IgD-negative memory B cell (primary cell): ENCODE results near the gene ADGRG1. TPM values are rescaled to one million over a fixed set of nuclear protein-coding genes. Genes with fewer than 3 reads are reported as not detected.

Experiments
- H3K27ac Mint-ChIP-seq, 3 donors: one replicate each; pipeline ENCODE4 v1.8.0; 2020 to 2022; ENCODE audit warnings: mild to moderate bottlenecking in 3 of 3, mixed read lengths in 3 of 3, moderate library complexity in 1 of 3
- H3K27me3 Mint-ChIP-seq: one replicate; pipeline ENCODE4 v1.8.0; 2021; ENCODE audit warnings: mixed read lengths
- H3K36me3 Mint-ChIP-seq: one replicate; pipeline ENCODE4 v1.8.0; 2020; ENCODE audit warnings: mild to moderate bottlenecking, mixed read lengths
- H3K4me1 Mint-ChIP-seq, 3 donors: one replicate each; pipeline ENCODE4 v1.8.0; 2020 to 2022; ENCODE audit warnings: mixed read lengths in 3 of 3, mild to moderate bottlenecking in 1 of 3
- H3K4me3 Mint-ChIP-seq, 4 donors: one replicate each; pipeline ENCODE4 v1.8.0; 2020 to 2022; ENCODE audit warnings: mild to moderate bottlenecking in 4 of 4, mixed read lengths in 4 of 4, moderate library complexity in 3 of 4
- H3K9me3 Mint-ChIP-seq, 3 donors: one replicate each; pipeline ENCODE4 v1.8.0; 2020 to 2021; ENCODE audit warnings: mixed read lengths in 3 of 3, mild to moderate bottlenecking in 1 of 3
- polyA plus RNA-seq: library from polyadenylated mRNA; unstranded; fragments of 300-500 nt; fragmentation: Illumina TruSeq; gene quantifications from one replicate; pipeline ENCODE4 v1.2.3, GENCODE V29; 2021

The ADGRG1 gene
- polyA plus RNA-seq, 1 donor from 2014 or later = 10.3 TPM

DNA sequence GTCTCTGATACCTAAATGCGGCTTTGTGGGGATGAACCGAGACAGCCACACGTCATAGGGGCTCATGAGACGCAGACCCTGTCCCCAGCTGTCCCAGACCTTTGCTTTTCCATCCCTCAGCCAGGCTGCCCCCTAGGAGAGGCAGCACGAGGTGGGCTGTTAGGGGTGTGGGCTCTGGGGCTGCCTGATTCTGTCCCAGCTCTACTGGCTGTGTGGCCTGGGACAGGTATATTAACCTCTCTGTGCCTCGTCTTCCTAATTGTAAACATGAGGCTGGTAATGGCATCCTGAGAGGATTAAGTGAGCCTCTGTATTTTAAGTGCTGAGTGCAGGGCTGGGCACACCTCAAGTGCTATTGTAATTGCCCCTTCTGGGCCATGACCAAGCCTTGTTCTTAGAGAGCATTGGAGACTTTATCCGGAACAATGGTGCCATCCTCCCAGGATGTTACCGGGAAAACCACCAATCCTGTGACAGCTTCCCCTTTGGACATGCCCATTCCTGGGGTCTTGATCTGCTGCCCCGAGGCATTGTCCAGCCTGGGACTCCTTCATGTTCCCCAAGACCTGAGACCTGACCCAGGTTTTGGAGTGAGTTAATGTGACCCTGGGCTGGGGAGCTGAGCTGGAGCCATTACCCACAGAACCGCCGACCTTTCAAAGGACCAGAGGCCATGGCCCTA is 5.1 kb downstream of the ADGRG1 start:
- no peak overlapping the region for H3K27ac Mint-ChIP-seq

DNA sequence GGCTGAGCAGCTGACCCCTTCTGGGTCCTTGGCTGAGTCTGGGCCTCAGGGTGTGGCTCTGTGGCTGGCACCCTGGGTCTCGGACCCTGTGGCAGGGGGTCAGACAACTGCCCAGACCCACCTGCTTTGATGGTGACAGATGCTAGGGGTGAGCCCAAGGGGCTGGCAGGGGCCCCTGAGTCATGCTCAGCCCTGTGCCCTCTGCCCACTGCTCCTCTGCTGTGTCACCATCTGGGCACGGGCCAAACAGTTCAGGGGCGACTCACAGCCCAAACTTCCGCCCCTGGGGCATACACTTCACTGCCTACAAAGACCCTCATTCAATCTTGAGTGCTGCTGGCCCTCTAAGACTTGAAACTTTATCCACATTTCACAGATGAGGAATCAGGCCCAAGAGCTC is 5.7 kb downstream of the ADGRG1 start:
- Mint-ChIP-seq H3K9me3 (no peaks in the 10 kb centered on the region), H3K27me3 (peaks cover 33% of the 10 kb centered on the region), H3K36me3 (peaks cover 2% of the 10 kb centered on the region), H3K4me3 (no peak overlapping the region), H3K27ac (no peak overlapping the region), H3K4me1 (no peaks in the 10 kb centered on the region)

More for the DNA sequence above, 5.1 kb downstream of the ADGRG1 start:
- Mint-ChIP-seq H3K4me3 (no peak overlapping the region), H3K9me3 (no peaks in the 10 kb centered on the region), H3K4me1 (no peaks in the 10 kb centered on the region), H3K27me3 (peaks cover 39% of the 10 kb centered on the region), H3K36me3 (peaks cover 2% of the 10 kb centered on the region)

DNA sequence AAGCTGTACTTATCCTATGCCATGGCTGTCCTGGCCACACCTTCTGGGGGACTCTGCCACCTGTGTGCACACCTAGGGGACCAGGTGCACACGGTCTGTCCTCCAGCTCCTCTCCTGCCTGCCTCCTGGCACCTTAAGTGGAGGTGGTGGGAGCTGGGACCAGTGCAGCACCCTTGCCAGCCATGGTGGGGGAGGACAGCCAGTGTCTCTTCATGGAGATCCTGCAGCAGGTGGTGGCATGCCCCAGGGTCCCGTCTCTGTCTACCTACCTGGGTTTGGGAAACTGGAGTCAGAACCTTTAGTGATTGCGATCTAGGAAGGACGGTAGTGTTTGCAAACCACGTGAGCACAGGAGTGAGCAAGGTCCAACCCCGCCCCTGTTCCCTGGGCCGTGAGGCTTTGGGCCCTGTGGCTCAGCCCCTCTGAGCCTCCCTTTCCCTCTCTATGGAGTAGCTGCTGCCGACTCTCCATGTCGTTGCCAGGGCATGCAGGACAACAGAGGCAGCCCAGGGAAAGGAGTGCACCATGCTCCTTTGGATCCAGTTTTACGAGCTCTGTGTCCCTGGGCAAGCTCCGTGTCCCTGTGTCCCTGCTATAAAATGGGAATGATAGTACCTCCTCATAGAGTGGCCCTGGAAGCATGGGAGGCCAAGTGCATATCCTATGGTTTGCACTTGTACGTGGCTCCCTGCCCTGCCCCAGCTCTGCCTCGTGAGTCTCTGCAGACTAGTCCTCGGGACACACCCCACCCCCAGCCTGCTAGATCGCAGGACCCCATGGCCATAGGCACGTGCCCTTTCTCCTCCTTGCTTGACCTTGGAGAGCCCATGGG is 7.1 kb downstream of the ADGRG1 start:
- Mint-ChIP-seq H3K27me3 (peaks cover 30% of the 10 kb centered on the region), H3K4me3 (no peak overlapping the region)

GRCh38 chr16:57636184-57636583 is 7.8 kb downstream of the ADGRG1 start:
- Mint-ChIP-seq H3K27me3 (peaks cover 27% of the 10 kb centered on the region), H3K36me3 (peaks cover 2% of the 10 kb centered on the region), H3K9me3 (no peaks in the 10 kb centered on the region), H3K27ac (peak overlapping the region in 2 of 3 donors; percentile 27 to 40), H3K4me3 (no peak overlapping the region), H3K4me1 (peaks cover 0 to 1% (median 0%) of the 10 kb centered on the region in 3 donors)

More for the DNA sequence above, 7.1 kb downstream of the ADGRG1 start:
- no peaks in the 10 kb centered on the region for H3K4me1 Mint-ChIP-seq
- peaks cover 2% of the 10 kb centered on the region for H3K36me3 Mint-ChIP-seq
- no peaks in the 10 kb centered on the region for H3K9me3 Mint-ChIP-seq
- H3K27ac Mint-ChIP-seq = peak overlapping the region in 1 of 3 donors; percentile 27

DNA sequence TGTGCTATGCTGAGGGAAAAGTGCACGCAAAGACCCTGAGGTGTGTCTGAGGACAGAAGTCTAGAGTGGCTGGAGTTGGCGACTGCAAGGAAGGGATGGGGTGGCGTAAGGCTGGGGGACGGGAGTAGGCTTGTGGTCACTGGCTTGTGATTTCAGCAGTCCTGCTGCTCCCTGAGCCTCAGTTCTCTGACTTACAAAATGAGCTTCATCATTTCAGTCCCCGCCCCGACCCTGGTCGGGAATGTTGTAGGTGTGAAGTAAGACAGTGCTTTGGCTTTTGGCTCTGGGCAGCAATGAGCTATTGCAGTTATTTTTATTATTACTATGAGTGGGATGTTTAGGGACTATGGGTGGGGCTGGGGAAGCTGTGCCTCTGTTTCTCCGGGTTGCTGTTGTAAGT is 8.6 kb downstream of the ADGRG1 start:
- H3K27me3 Mint-ChIP-seq = peaks cover 26% of the 10 kb centered on the region
- peaks cover 0 to 1% (median 0%) of the 10 kb centered on the region in 3 donors for H3K4me1 Mint-ChIP-seq

GRCh38 chr16:57637424-57637823 is 9.0 kb downstream of the ADGRG1 start:
- Mint-ChIP-seq H3K27ac (no peak overlapping the region), H3K9me3 (no peaks in the 10 kb centered on the region), H3K4me1 (peaks cover 0 to 1% (median 0%) of the 10 kb centered on the region in 3 donors), H3K36me3 (peaks cover 2% of the 10 kb centered on the region), H3K4me3 (no peak overlapping the region), H3K27me3 (peaks cover 28% of the 10 kb centered on the region)

More for the DNA sequence above, 8.6 kb downstream of the ADGRG1 start:
- Mint-ChIP-seq H3K9me3 (no peaks in the 10 kb centered on the region), H3K36me3 (peaks cover 2% of the 10 kb centered on the region), H3K4me3 (no peak overlapping the region), H3K27ac (no peak overlapping the region)

GRCh38 chr16:57637965-57638364 is 9.5 kb downstream of the ADGRG1 start:
- Mint-ChIP-seq H3K36me3 (peaks cover 2% of the 10 kb centered on the region), H3K27ac (no peak overlapping the region), H3K27me3 (peaks cover 28% of the 10 kb centered on the region)

DNA sequence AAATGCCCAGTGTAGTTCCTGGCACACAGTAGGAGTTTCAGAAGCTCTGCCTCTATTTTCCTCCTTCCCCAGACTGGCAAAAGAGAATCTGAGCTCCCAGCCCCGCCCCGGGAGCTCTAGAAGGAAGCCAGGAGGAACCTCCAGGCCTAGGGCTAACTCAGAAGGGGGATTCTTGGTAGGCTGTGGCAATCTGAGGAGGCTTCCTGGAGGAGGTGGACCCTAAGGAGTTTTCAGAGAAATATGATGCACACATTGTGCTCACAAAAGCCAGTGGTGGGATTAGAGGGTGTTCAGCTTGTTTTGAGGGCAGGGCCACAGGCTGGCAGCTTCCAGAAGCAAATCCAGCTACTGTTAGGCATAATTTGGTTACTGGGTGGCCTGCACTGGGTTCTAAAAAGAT is 10.0 kb downstream of the ADGRG1 start:
- Mint-ChIP-seq H3K4me3 (no peak overlapping the region), H3K36me3 (peaks cover 2% of the 10 kb centered on the region), H3K9me3 (no peaks in the 10 kb centered on the region), H3K4me1 (peaks cover 0 to 1% (median 0%) of the 10 kb centered on the region in 3 donors), H3K27ac (no peak overlapping the region), H3K27me3 (peaks cover 28% of the 10 kb centered on the region)

More at GRCh38 chr16:57637965-57638364, 9.5 kb downstream of the ADGRG1 start:
- Mint-ChIP-seq H3K4me3 (no peak overlapping the region), H3K9me3 (no peaks in the 10 kb centered on the region), H3K4me1 (peaks cover 0 to 1% (median 0%) of the 10 kb centered on the region in 3 donors)

DNA sequence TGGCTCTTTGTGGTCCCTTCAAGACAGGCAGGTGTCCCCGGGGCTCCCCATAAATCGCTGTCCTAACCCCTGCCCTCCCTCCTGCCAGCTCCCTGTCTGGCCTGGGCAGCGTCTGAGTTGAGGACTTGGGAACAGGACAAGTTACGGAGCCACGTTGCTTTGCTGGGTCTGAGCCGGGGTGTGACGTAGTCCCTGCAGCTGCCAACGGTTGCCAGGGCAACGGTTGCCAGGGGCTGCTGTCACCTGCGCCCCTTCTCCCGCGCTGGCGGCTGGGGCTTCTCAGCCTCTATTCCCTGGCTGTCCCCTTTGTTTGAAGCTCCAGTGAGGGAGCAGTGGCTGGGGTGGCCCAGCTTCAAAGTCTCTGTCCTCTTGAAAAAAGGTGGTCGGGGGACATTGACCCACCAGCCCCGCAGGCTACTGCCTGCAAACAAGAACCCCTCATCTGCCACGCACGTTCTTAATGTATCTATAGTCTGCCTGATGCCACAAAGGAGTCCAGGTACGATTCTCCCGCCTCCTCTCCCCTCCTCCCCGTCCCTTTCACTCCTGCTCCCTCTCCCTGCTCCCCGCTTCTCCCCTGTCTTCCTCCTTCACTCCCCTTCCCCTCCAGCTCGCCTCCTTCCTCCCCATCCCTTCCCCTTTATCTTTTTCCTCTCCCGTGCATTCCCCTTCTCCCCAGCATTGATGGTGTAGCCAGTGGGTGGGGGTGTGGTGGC is 10.9 kb downstream of the ADGRG1 start:
- Mint-ChIP-seq H3K9me3 (no peaks in the 10 kb centered on the region), H3K4me1 (peaks cover 0 to 1% (median 0%) of the 10 kb centered on the region in 3 donors), H3K36me3 (peaks cover 2% of the 10 kb centered on the region), H3K27ac (no peak overlapping the region), H3K27me3 (peaks cover 28% of the 10 kb centered on the region), H3K4me3 (no peak overlapping the region)

DNA sequence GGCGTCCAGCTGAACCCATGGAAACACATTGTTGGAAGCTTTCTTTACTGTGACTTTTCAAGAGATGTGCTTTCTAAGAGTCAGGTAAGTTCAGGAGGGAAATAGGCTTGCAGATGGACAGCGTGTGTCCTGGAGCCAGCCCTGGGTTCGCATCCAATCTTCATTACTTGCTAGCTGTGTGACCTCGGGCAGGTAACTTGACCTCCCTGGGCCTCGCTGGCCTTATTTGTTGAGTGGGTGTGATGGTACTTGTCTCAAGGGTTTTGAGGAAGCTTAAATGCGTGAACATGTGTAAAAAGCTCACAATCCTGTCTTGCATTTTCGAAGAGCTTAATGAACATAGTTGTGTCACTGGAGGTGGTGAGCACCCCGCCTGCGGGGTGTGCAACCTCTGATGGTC is 11.8 kb downstream of the ADGRG1 start:
- no peaks in the 10 kb centered on the region for H3K9me3 Mint-ChIP-seq
- H3K36me3 Mint-ChIP-seq = peaks cover 2% of the 10 kb centered on the region
- no peak overlapping the region for H3K27ac Mint-ChIP-seq
- H3K4me3 Mint-ChIP-seq = no peak overlapping the region
- peaks cover 25% of the 10 kb centered on the region for H3K27me3 Mint-ChIP-seq
- peaks cover 0 to 1% (median 0%) of the 10 kb centered on the region in 3 donors for H3K4me1 Mint-ChIP-seq

DNA sequence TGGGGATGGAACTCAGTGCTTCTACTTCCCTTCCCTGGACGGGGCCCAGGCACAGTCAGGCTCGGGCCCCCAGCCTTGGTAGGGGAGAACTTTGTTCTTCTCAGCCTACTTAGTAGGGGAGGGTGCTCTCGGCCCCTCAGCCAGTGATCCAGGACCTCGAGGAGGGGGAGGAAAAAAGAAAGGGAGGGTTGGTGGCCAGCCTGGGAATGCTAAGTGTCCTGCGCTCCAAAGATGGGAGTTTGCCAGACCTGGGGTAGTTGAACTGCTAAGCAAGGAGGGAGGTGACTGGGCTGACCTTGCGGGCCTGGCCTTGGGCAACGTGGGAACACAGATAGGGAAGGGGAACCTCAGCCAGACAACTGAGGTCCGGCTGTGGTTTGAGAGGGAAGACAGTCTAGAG is 12.2 kb downstream of the ADGRG1 start:
- peaks cover 2% of the 10 kb centered on the region for H3K36me3 Mint-ChIP-seq
- peaks cover 24% of the 10 kb centered on the region for H3K27me3 Mint-ChIP-seq
- H3K4me3 Mint-ChIP-seq = no peak overlapping the region
- no peaks in the 10 kb centered on the region for H3K9me3 Mint-ChIP-seq
- H3K27ac Mint-ChIP-seq = peak overlapping the region in 1 of 3 donors; percentile 25
- peaks cover 0 to 1% (median 0%) of the 10 kb centered on the region in 3 donors for H3K4me1 Mint-ChIP-seq

GRCh38 chr16:57642160-57643135 is 14.0 kb downstream of the ADGRG1 start:
- Mint-ChIP-seq H3K4me1 (peaks cover 0 to 6% (median 4%) of the 10 kb centered on the region in 3 donors), H3K36me3 (no peaks in the 10 kb centered on the region), H3K27ac (no peak overlapping the region), H3K27me3 (peaks cover 15% of the 10 kb centered on the region), H3K4me3 (peak overlapping the region in 1 of 4 donors; percentile 33), H3K9me3 (no peaks in the 10 kb centered on the region)

- no peaks in the 10 kb centered on the region for H3K36me3 Mint-ChIP-seq
- H3K27ac Mint-ChIP-seq = no peak overlapping the region
- no peaks in the 10 kb centered on the region for H3K9me3 Mint-ChIP-seq
- H3K4me3 Mint-ChIP-seq = no peak overlapping the region
- H3K4me1 Mint-ChIP-seq = peaks cover 5 to 15% (median 11%) of the 10 kb centered on the region in 3 donors
- H3K27me3 Mint-ChIP-seq = peaks cover 12% of the 10 kb centered on the region
Observed at GRCh38 chr16:57643147-57643874, 14.9 kb downstream of the ADGRG1 start.
